ENCODE data around the gene FLAD1. TPM values are rescaled to one million over a fixed set of nuclear protein-coding genes. Genes with fewer than 3 reads are reported as not detected.
A peak's percentile ranks its signal among the peaks of the same experiment; 100 is the strongest.

Gene FLAD1
- total and polyA plus RNA-seq, 2 of the 8 experiments (the other 6 are each of a cell fraction or from before 2014, with no cell fraction given): 104 to 143 TPM

DNA sequence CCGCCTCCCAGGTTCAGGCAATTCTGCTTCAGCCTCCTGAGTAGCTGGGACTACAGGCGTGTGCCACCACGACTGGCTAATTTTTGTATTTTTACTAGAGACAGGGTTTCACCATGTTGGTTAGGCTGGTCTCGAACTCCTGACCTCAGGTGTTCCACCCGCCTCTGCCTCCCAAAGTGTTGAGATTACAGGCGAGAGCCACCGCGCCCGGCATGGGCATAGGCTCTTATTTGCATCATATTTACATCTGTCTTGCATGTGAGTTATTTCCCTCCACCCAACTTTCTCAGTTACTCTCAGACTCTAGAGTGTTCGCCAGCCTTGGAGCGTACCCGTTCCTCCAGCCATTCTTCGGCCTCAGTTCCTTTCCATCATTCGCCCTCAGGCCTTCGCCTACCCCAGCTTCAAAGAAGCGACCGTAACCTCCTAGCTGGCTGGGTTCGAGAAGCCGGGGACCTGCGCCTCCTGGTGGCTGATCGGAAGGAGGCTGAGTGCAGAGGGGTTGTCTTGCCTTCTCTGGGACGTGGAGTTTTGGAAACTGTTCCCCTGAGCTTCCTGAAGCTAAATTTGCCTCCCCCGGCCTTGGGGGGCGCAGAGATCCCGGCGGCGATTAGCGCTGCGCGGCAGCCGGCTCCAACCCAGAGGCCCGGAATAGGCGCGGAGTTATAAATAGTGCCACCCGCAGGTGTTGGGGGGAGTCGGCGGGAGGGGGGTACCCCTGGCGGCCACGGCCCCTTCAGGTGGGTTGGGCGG lies 15.8 kb downstream of the FLAD1 start:
- Histone ChIP-seq H3K23ac (ENCODE audit: insufficient read length) (no peak overlapping the region), H3K9ac (replicated peaks in 1 of 4; ENCODE audit: extremely low read depth in 1 of 4, low read depth in 3 of 4, low read length in 3 of 4) (peak overlapping the region in 2 of 4 experiments; percentile 3 to 38; a peak in 2 of 7 replicates), H3K4me1 (replicated peaks in 1 of 4; ENCODE audit: control insufficient read depth in 3 of 4, insufficient read depth in 4 of 4, low read length in 3 of 4) (peaks cover 0 to 2% (median under 1%) of the 10 kb centered on the region in 4 experiments; a peak in 3 of 7 replicates), H2BK20ac (ENCODE audit: low read length) (0 out of 2 replicates have a peak overlapping the region, but pooled peaks have one; percentile 72), H3K36me3 (ENCODE audit: control insufficient read depth in 2 of 4, insufficient read depth in 4 of 4, low read length in 3 of 4) (no peaks in the 10 kb centered on the region), H3K79me2 (ENCODE audit: control insufficient read depth in 1 of 2, insufficient read depth in 2 of 2, low read length in 2 of 2) (peaks cover 0 to 11% of the 10 kb centered on the region in 2 experiments; a peak in 2 of 4 replicates), H3K23me2 (ENCODE audit: low read depth, low read length) (peaks cover 15% of the 10 kb centered on the region; the same call in 1 of the 2 replicates), H2BK15ac (ENCODE audit: low read length) (peak overlapping the region; percentile 18; the same call in 1 of the 2 replicates), H3K4me2 (ENCODE audit: insufficient read depth in 1 of 2, low read depth in 2 of 2, low read length in 2 of 2) (peak overlapping the region; percentile 62 to 79), H2BK120ac (replicated peaks; ENCODE audit: low read depth, low read length) (no peak overlapping the region), H4K20me1 (replicated peaks in 1 of 2; ENCODE audit: control insufficient read depth in 1 of 2, insufficient read depth in 2 of 2, low read length in 2 of 2) (no peaks in the 10 kb centered on the region), H3K56ac (replicated peaks; ENCODE audit: insufficient read length, low read depth, low read length) (no peak overlapping the region), H3K79me1 (ENCODE audit: low read depth, low read length) (no peaks in the 10 kb centered on the region), H4K8ac (ENCODE audit: extremely low read depth, insufficient read depth, low read length) (no peak overlapping the region), H3K14ac (ENCODE audit: insufficient read length) (no peak overlapping the region), H4K91ac (replicated peaks; ENCODE audit: insufficient read length, low read length) (no peak overlapping the region), H2BK5ac (ENCODE audit: low read depth, low read length) (no peak overlapping the region), H3K27ac (ENCODE audit: low read depth, low read length) (no peak overlapping the region), H3K4ac (replicated peaks; ENCODE audit: insufficient read length, low read depth, low read length) (no peak overlapping the region), H3K18ac (ENCODE audit: extremely low read depth, low read length) (no peak overlapping the region), H2AFZ (ENCODE audit: low read length) (no peak overlapping the region), H2AK5ac (ENCODE audit: low read depth, low read length) (no peak overlapping the region), H3K4me3 (ENCODE audit: extremely low read depth in 1 of 4, insufficient read depth in 2 of 4, low read depth in 3 of 4, low read length in 4 of 4) (peak overlapping the region; percentile 1 to 68 (median 44); a peak in 6 of 8 replicates), H3K9me3 (ENCODE audit: insufficient read depth in 2 of 2, low read depth in 1 of 2, low read length in 1 of 2) (no peaks in the 10 kb centered on the region), H3K27me3 (replicated peaks in 1 of 4; ENCODE audit: control insufficient read depth in 3 of 4, extremely low read depth in 1 of 4, insufficient read depth in 3 of 4, low read length in 3 of 4) (no peaks in the 10 kb centered on the region), H4K5ac (ENCODE audit: insufficient read length, low read depth, low read length) (no peak overlapping the region), H2BK12ac (ENCODE audit: low read depth, low read length) (no peak overlapping the region)
- ChIA-PET POLR2A (ENCODE audit: partially characterized antibody) (interaction anchor here (0.7 to 42.8 kb wide), 11 partner anchors 9 to 204 kb away, joined by 3 to 702 read pairs (median 6); partner anchors contain the start of genes ADAM15, CKS1B, FLAD1 and PBXIP1), CTCF (ENCODE audit: partially characterized antibody) (interaction anchor here (0.6 to 14.0 kb wide), 16 partner anchors 16 to 134 kb away, joined by 3 to 334 read pairs (median 9); partner anchors contain the start of genes ADAM15, CKS1B, EFNA4 and FLAD1)
- FAIRE-seq: no peak
- peak in 1 of 2 experiments; percentile 89 for DNase-seq (ENCODE audit: low read depth in 1 of 2, low spot score in 2 of 2)
- WGBS, 2 experiments (ENCODE audit: extremely low coverage in 1 of 2, insufficient coverage in 1 of 2, insufficient read length in 1 of 2, insufficient replicate concordance in 2 of 2, low coverage in 1 of 2, low lambda C conversion rate in 2 of 2, missing lambda C conversion rate in 1 of 2): 23% methylated on average over 36 of the region's 40 CpGs; no CpG with 5 or more reads in 1 of the 2 experiments
- peak; percentile 49; the same call in 1 of the 2 replicates for TF ChIP-seq GTF2F1 (IDR thresholded peaks at IDR 0.05; ENCODE audit: borderline replicate concordance, low read depth, low read length)
- no peak for TF ChIP-seq KDM1A (IDR thresholded peaks at IDR 0.05; ENCODE audit: borderline replicate concordance, low read length)
- TF ChIP-seq SIN3A (conservative IDR thresholded peaks at IDR 0.05 in 1 of 2, IDR thresholded peaks at IDR 0.05 in 1 of 2; ENCODE audit: low read depth in 1 of 2, low read length in 2 of 2): peak in 1 of 2 experiments; percentile 73; a peak in 2 of 4 replicates
- TF ChIP-seq CTCF (IDR thresholded peaks at IDR 0.05; ENCODE audit: control extremely low read depth in 1 of 3, insufficient read depth in 1 of 3, low read depth in 1 of 3, low read length in 3 of 3): peak in 2 of 3 experiments; percentile 91 to 96; a peak in 3 of 4 replicates
- TF ChIP-seq HDAC6 (IDR thresholded peaks at IDR 0.05; ENCODE audit: low read depth, low read length): no peak
- peak; percentile 47; the same call in 1 of the 2 replicates for TF ChIP-seq CHD2 (IDR thresholded peaks at IDR 0.05; ENCODE audit: low read length)
- no peak for TF ChIP-seq ZNF274 (IDR thresholded peaks at IDR 0.05; ENCODE audit: borderline replicate concordance, extremely low read depth, low read length)
- peak; percentile 17 for TF ChIP-seq KDM4A (IDR thresholded peaks at IDR 0.05; ENCODE audit: low read depth, low read length, severe bottlenecking)

All from H1 (cell line).